HFFc6 (cell line): ENCODE results near the gene LOC128125822.

Experiments used
- DNase-seq: peaks from one replicate; pipeline ENCODE4 v3.0.0-alpha.2; 2018
- H3K27ac Mint-ChIP-seq: 2 replicates; pipeline ENCODE4 v1.8.0; 2020; ENCODE audit warnings: mild to moderate bottlenecking, mixed read lengths
- H3K27me3 Mint-ChIP-seq: 2 replicates; pipeline ENCODE4 v1.8.0; 2021; ENCODE audit warnings: mild to moderate bottlenecking, moderate library complexity, mixed read lengths; ENCODE audit not compliant: insufficient read depth
- H3K36me3 Mint-ChIP-seq: 2 replicates; pipeline ENCODE4 v1.8.0; 2021; ENCODE audit warnings: low read depth, mixed read lengths
- H3K4me1 Mint-ChIP-seq: 2 replicates; pipeline ENCODE4 v1.8.0; 2020; ENCODE audit warnings: low read depth, mixed read lengths
- H3K4me3 Mint-ChIP-seq: 2 replicates; pipeline ENCODE4 v1.8.0; 2020; ENCODE audit warnings: mild to moderate bottlenecking, moderate library complexity, mixed read lengths
- H3K9me3 Mint-ChIP-seq: 2 replicates; pipeline ENCODE4 v1.8.0; 2020; ENCODE audit warnings: mild to moderate bottlenecking, mixed read lengths
- CTCF ChIP-seq: fragments of 200-600 bp; sonication (generic); IDR thresholded peaks from 2 replicates; pipeline ENCODE4 v1.5.0; 2021; ENCODE audit warnings: antibody characterized with exemption, mild to moderate bottlenecking

LOC128125822 gene

GRCh38 chr6:63543982-63544381, 28.3 kb upstream of the LOC128125822 start:
- no peaks in the 10 kb centered on the region for H3K4me1 Mint-ChIP-seq
- no peak overlapping the region for H3K4me3 Mint-ChIP-seq
- TF ChIP-seq CTCF, result no peak
- H3K27ac Mint-ChIP-seq, result no peak overlapping the region
- no peak for DNase-seq
- H3K36me3 Mint-ChIP-seq, result no peaks in the 10 kb centered on the region
- H3K27me3 Mint-ChIP-seq, result peaks cover 4% of the 10 kb centered on the region
- H3K9me3 Mint-ChIP-seq, result no peaks in the 10 kb centered on the region

- TF ChIP-seq CTCF, result no peak
- no peaks in the 10 kb centered on the region; the same call in 1 of the 2 replicates for H3K27me3 Mint-ChIP-seq
- no peak for DNase-seq
- no peaks in the 10 kb centered on the region for H3K4me1 Mint-ChIP-seq
- H3K9me3 Mint-ChIP-seq, result no peaks in the 10 kb centered on the region
- H3K36me3 Mint-ChIP-seq, result no peaks in the 10 kb centered on the region
- H3K27ac Mint-ChIP-seq, result no peak overlapping the region
- H3K4me3 Mint-ChIP-seq, result no peak overlapping the region
Observed at GRCh38 chr6:63546236-63546635, 26.0 kb upstream of the LOC128125822 start.

GRCh38 chr6:63546697-63547096, 25.6 kb upstream of the LOC128125822 start:
- Mint-ChIP-seq H3K4me3 (no peak overlapping the region), H3K9me3 (no peaks in the 10 kb centered on the region), H3K27ac (no peak overlapping the region), H3K4me1 (no peaks in the 10 kb centered on the region), H3K36me3 (no peaks in the 10 kb centered on the region), H3K27me3 (no peaks in the 10 kb centered on the region; the same call in 1 of the 2 replicates)
- DNase-seq, result no peak
- no peak for TF ChIP-seq CTCF

- Mint-ChIP-seq H3K9me3 (no peaks in the 10 kb centered on the region), H3K4me1 (no peaks in the 10 kb centered on the region), H3K4me3 (no peak overlapping the region), H3K36me3 (no peaks in the 10 kb centered on the region), H3K27me3 (no peaks in the 10 kb centered on the region; the same call in 1 of the 2 replicates), H3K27ac (no peak overlapping the region)
- TF ChIP-seq CTCF, result no peak
- no peak for DNase-seq
Observed at GRCh38 chr6:63549076-63549475, 23.2 kb upstream of the LOC128125822 start.

- Mint-ChIP-seq H3K4me1 (no peaks in the 10 kb centered on the region), H3K27ac (no peak overlapping the region), H3K4me3 (no peak overlapping the region), H3K9me3 (no peaks in the 10 kb centered on the region), H3K27me3 (no peaks in the 10 kb centered on the region; the same call in 1 of the 2 replicates), H3K36me3 (no peaks in the 10 kb centered on the region)
- no peak for TF ChIP-seq CTCF
- no peak for DNase-seq
Observed at GRCh38 chr6:63553208-63553607, 19.1 kb upstream of the LOC128125822 start.

GRCh38 chr6:63553900-63554299, 18.4 kb upstream of the LOC128125822 start:
- H3K4me3 Mint-ChIP-seq, result no peak overlapping the region
- H3K27ac Mint-ChIP-seq, result no peak overlapping the region
- no peaks in the 10 kb centered on the region for H3K4me1 Mint-ChIP-seq
- H3K27me3 Mint-ChIP-seq, result no peaks in the 10 kb centered on the region; the same call in 1 of the 2 replicates
- H3K36me3 Mint-ChIP-seq, result no peaks in the 10 kb centered on the region
- TF ChIP-seq CTCF, result no peak
- DNase-seq, result no peak
- no peaks in the 10 kb centered on the region for H3K9me3 Mint-ChIP-seq
